DND-41 (cell line): ENCODE data around the gene GPAT3.

Experiments used
- CTCF ChIP-seq: IDR thresholded peaks from 2 replicates; pipeline ENCODE4 v1.5.1; 2012; ENCODE audit warnings: borderline replicate concordance, low read length, moderate library complexity, mild to moderate bottlenecking; ENCODE audit not compliant: poor library complexity, severe bottlenecking; ENCODE audit errors: extremely low read depth
- EZH2 ChIP-seq: IDR thresholded peaks from 3 replicates; pipeline ENCODE4 v1.6.1; 2012; ENCODE audit warnings: borderline replicate concordance, low read depth, mild to moderate bottlenecking, moderate library complexity, low read length, inconsistent platforms; ENCODE audit not compliant: severe bottlenecking

GRCh38 chr4:83610729-83611128, 74.8 kb downstream of the GPAT3 start:
- TF ChIP-seq CTCF: no peak
- no peak for TF ChIP-seq EZH2
